IPS-18c (cell line): ENCODE results near the gene NAA60.
A peak's percentile ranks its signal among the peaks of the same experiment; 100 is the strongest.
"Not testable (repeated sequence)": the region's sequence is repeated elsewhere in the genome, so short reads cannot be mapped to it uniquely, and the experiment has no call there.

Source experiments
- H3K4me3 ChIP-seq: 2 replicates; pipeline ENCODE4 v1.7.0; 2013; ENCODE audit warnings: low read depth, mild to moderate bottlenecking, low read length, moderate library complexity; ENCODE audit not compliant: insufficient read depth
- H3K9me3 ChIP-seq: one replicate; pipeline ENCODE4 v1.6.1; 2013; ENCODE audit warnings: mild to moderate bottlenecking, low read length, moderate library complexity; ENCODE audit not compliant: control insufficient read depth, insufficient read depth

Gene NAA60

GRCh38 chr16:3490911-3491629, 47.6 kb downstream of the NAA60 start:
- Histone ChIP-seq H3K4me3 (no peak overlapping the region), H3K9me3 (no peaks in the 10 kb centered on the region)

GRCh38 chr16:3492356-3492755, 48.9 kb downstream of the NAA60 start:
- no peak overlapping the region for H3K4me3 ChIP-seq
- H3K9me3 ChIP-seq: no peaks in the 10 kb centered on the region

- no peaks in the 10 kb centered on the region for H3K9me3 ChIP-seq
Observed at GRCh38 chr16:3494386-3494973, 51.0 kb downstream of the NAA60 start.

GRCh38 chr16:3495176-3495575, 51.7 kb downstream of the NAA60 start, which contains the start of gene C16orf90:
TSS of gene C16orf90 (minus strand) at chr16:3495489. CDS start at chr16:3495421, 68 bp downstream.
- Histone ChIP-seq H3K9me3 (no peaks in the 10 kb centered on the region), H3K4me3 (no peak within 1 kb of the TSS)

More at GRCh38 chr16:3494386-3494973, 51.0 kb downstream of the NAA60 start:
- H3K4me3 ChIP-seq: no peak overlapping the region

GRCh38 chr16:3496386-3496785, 52.9 kb downstream of the NAA60 start:
- no peak overlapping the region for H3K4me3 ChIP-seq
- H3K9me3 ChIP-seq: no peaks in the 10 kb centered on the region

GRCh38 chr16:3497771-3498170, 54.3 kb downstream of the NAA60 start:
- Histone ChIP-seq H3K9me3 (no peaks in the 10 kb centered on the region), H3K4me3 (no peak overlapping the region)

- Histone ChIP-seq H3K4me3 (no peak overlapping the region), H3K9me3 (no peaks in the 10 kb centered on the region)
Observed at GRCh38 chr16:3498988-3499387, 55.5 kb downstream of the NAA60 start.

- peak overlapping the region; percentile 75 for H3K4me3 ChIP-seq
- not testable (repeated sequence) for H3K9me3 ChIP-seq
Observed at GRCh38 chr16:3501412-3501761, 57.9 kb downstream of the NAA60 start.

GRCh38 chr16:3501783-3502400, 58.4 kb downstream of the NAA60 start:
- peak overlapping the region; percentile 75; the same call in 1 of the 2 replicates for H3K4me3 ChIP-seq
- H3K9me3 ChIP-seq: no peaks in the 10 kb centered on the region

- Histone ChIP-seq H3K9me3 (no peaks in the 10 kb centered on the region), H3K4me3 (no peak overlapping the region)
Observed at GRCh38 chr16:3503523-3503922, 60.0 kb downstream of the NAA60 start.

- no peak overlapping the region for H3K4me3 ChIP-seq
- no peaks in the 10 kb centered on the region for H3K9me3 ChIP-seq
Observed at GRCh38 chr16:3508736-3509135, 65.3 kb downstream of the NAA60 start.

- H3K9me3 ChIP-seq: peaks cover 3% of the 10 kb centered on the region
- H3K4me3 ChIP-seq: no peak overlapping the region
Observed at GRCh38 chr16:3509470-3509928, 66.0 kb downstream of the NAA60 start.

- H3K4me3 ChIP-seq: no peak overlapping the region
- peaks cover 3% of the 10 kb centered on the region for H3K9me3 ChIP-seq
Observed at GRCh38 chr16:3510416-3510815, 66.9 kb downstream of the NAA60 start.

- peaks cover 3% of the 10 kb centered on the region for H3K9me3 ChIP-seq
- no peak overlapping the region for H3K4me3 ChIP-seq
Observed at GRCh38 chr16:3511286-3512180, 68.1 kb downstream of the NAA60 start.

- H3K9me3 ChIP-seq: peaks cover 3% of the 10 kb centered on the region
- H3K4me3 ChIP-seq: no peak overlapping the region
Observed at GRCh38 chr16:3513892-3514583, 70.6 kb downstream of the NAA60 start.

- H3K4me3 ChIP-seq: no peak overlapping the region
- peaks cover 3% of the 10 kb centered on the region for H3K9me3 ChIP-seq
Observed at GRCh38 chr16:3514621-3515020, 71.1 kb downstream of the NAA60 start.

- peaks cover 3% of the 10 kb centered on the region for H3K9me3 ChIP-seq
- H3K4me3 ChIP-seq: no peak overlapping the region
Observed at GRCh38 chr16:3515897-3516296, 72.4 kb downstream of the NAA60 start.
